Vagina (tissue), 2 donors: ENCODE results near the gene EEF1G. TPM values are rescaled to one million over a fixed set of nuclear protein-coding genes. Genes with fewer than 3 reads are reported as not detected.

Experiments
- DNase-seq, 2 donors: peaks; one replicate each; pipeline ENCODE4 v3.0.0-alpha.2; 2017; ENCODE audit errors: extremely low spot score in 2 of 2
- H3K27ac ChIP-seq: fragments of 200-600 bp; sonication (generic); one replicate; pipeline ENCODE4 v1.5.1; 2019
- H3K27me3 ChIP-seq: fragments of 200-600 bp; sonication (generic); one replicate; pipeline ENCODE4 v1.5.1; 2019
- H3K36me3 ChIP-seq, 2 donors: fragments of 200-600 bp; sonication (generic); one replicate each; pipeline ENCODE4 v1.5.1; 2017 to 2019
- H3K4me1 ChIP-seq: fragments of 200-600 bp; sonication (generic); one replicate; pipeline ENCODE4 v1.5.1; 2019
- H3K4me3 ChIP-seq, 2 donors: fragments of 200-600 bp; sonication (generic); 1 replicate in 1 of 2; 2 replicates in 1 of 2; pipeline ENCODE4 v1.5.1; 2016 to 2019
- H3K9me3 ChIP-seq: fragments of 200-600 bp; sonication (generic); one replicate; pipeline ENCODE4 v1.5.1; 2019
- POLR2A ChIP-seq, 2 donors: fragments of 450-650 bp; IDR thresholded peaks; one replicate each; pipeline ENCODE4 v1.6.1; 2017; ENCODE audit warnings: antibody characterized with exemption in 2 of 2, mild to moderate bottlenecking in 2 of 2, moderate library complexity in 2 of 2
- POLR2AphosphoS5 ChIP-seq, 2 donors: sonication (generic); formaldehyde crosslinking; IDR thresholded peaks; one replicate each; pipeline ENCODE4 v1.9.0; 2017; ENCODE audit warnings: antibody characterized with exemption in 2 of 2, mild to moderate bottlenecking in 2 of 2, low read depth in 1 of 2; ENCODE audit not compliant: insufficient read depth in 1 of 2
- intact Hi-C: fragments of 100-400 bp; cut with DNase I; formaldehyde crosslinking; loops from one replicate; pipeline ENCODE4 v1.15.1; 2023
- total RNA-seq: library from RNA; depleted of rRNA; stranded (reverse); fragments of >200 nt; gene quantifications from one replicate; pipeline ENCODE4 v1.2.3, GENCODE V29; 2016
- TF ChIP-seq, protein P1 (sequence below), 3 experiments: fragments of 450-650 bp in 2 of 3; fragments of 200-600 bp in 1 of 3; sonication (generic) in 1 of 3; IDR thresholded peaks; one replicate each; pipeline ENCODE4 v1.5.1; 2017 to 2019; ENCODE audit warnings: antibody characterized with exemption in 3 of 3, mild to moderate bottlenecking in 2 of 3, moderate library complexity in 2 of 3

EEF1G gene
- total RNA-seq, 1 donor from 2014 or later, result 1,183 TPM

DNA sequence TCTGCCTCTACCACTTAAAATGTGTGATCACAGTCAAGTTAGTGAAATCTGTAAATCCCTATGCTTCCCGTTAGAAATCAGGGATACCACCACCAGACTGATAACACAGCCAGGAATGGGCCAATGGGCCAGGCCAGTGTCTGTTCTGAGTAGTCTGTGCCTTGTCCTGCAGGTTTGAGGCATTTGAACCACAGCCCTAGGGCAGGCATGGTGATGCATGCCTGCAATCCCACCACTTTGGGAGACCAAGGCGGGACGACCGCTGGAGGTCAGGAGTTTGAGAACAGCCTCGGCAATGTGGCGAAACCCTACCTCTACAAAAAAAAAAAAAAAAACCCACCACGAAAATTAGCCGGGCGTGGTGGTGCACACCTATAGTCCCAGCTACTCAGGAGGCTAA, 15.0 kb downstream of the EEF1G start:
- intact Hi-C loops, result no loop called here
- Histone ChIP-seq H3K9me3 (no peaks in the 10 kb centered on the region), H3K36me3 (peaks cover 0 to 33% of the 10 kb centered on the region in 2 donors), H3K4me1 (peaks cover 77% of the 10 kb centered on the region), H3K27me3 (no peaks in the 10 kb centered on the region), H3K27ac (peak overlapping the region; percentile 98), H3K4me3 (no peak overlapping the region)
- TF ChIP-seq, protein P1, sequence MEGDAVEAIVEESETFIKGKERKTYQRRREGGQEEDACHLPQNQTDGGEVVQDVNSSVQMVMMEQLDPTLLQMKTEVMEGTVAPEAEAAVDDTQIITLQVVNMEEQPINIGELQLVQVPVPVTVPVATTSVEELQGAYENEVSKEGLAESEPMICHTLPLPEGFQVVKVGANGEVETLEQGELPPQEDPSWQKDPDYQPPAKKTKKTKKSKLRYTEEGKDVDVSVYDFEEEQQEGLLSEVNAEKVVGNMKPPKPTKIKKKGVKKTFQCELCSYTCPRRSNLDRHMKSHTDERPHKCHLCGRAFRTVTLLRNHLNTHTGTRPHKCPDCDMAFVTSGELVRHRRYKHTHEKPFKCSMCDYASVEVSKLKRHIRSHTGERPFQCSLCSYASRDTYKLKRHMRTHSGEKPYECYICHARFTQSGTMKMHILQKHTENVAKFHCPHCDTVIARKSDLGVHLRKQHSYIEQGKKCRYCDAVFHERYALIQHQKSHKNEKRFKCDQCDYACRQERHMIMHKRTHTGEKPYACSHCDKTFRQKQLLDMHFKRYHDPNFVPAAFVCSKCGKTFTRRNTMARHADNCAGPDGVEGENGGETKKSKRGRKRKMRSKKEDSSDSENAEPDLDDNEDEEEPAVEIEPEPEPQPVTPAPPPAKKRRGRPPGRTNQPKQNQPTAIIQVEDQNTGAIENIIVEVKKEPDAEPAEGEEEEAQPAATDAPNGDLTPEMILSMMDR (IDR thresholded peaks at IDR 0.05), result no peak
- TF ChIP-seq POLR2AphosphoS5 (IDR thresholded peaks at IDR 0.05; ENCODE audit: insufficient read depth in 1 of 2, low read depth in 1 of 2) (no peak), POLR2A (IDR thresholded peaks at IDR 0.05) (no peak)
- no peak for DNase-seq

DNA sequence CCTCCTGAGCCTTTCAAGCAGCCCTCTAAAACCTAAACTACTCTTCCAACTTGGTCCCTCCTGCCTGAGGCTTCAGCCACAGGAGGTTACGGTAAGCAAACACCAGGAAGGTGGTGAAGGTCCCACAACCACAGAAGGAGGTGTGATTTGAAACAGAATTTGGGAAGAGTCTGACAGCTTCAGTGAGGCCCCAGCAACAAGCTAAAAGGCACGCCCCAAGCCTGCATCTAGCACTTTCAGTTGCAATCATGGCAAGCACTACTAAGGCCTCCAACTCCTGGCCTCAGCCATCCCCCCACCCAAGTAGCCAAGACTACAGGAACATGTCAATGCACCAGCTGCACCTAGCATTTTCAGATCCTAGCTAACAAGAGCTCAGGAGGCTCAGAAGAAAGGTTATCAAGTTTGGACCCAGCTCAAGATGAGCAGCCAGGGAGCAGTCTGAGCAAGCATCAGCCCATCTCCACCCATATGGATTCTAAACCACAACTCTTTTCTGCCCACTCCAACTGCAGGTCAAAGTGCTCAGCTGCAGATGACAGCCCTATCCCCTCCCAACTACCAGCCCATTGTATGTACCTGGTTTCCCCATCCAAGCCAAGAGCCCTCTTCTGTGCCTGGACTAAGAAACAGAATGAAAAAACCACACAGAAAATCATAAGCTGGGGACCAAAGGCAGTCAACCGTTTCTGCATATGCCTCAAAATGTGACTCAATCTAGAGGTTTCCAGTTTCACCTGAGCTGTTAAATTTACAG, 16.6 kb downstream of the EEF1G start:
- DNase-seq, result no peak
- H3K9me3 ChIP-seq, result no peaks in the 10 kb centered on the region
- intact Hi-C loops, result no loop called here

DNA sequence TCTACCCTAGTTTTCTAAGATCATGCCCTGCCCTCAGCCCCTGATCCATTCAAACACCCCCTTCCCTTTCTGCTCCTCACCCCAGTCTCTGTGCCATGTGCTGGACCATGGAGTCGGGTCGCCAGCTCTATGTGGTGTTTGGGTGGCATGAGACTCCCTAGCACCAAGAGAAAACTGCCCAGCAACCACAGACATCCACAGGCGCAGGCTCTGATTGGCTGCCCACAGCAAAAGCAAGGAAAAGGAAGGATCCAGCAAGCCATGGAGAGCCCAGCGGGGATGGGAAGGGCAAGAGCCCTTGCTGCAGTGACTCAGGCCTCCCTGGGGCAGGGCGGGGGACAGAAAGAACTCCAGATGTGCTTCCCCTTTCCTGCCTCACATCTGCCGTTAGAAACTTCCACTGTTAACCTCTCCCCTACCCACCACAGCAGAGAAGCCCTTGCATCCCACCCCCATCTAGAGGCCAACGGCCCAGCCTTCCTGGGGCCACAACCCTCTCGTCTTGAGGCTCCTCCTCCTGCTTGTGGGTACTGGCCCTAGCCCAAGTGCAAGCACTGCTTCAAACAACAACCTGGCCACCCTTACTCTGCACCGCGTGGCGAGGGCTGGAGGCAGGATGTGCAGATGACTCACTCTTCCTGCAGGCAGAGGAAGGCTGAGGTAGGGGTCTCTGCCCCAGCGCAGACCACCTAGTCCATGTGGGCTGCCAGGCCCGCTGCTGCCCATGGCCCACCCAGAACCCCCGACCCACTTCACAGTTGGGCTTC, 17.4 kb downstream of the EEF1G start:
- peak in 1 of 2 donors; percentile 97 for DNase-seq
- H3K27me3 ChIP-seq, result no peaks in the 10 kb centered on the region
- H3K4me1 ChIP-seq, result peaks cover 96% of the 10 kb centered on the region
- H3K27ac ChIP-seq, result peak overlapping the region; percentile 98
- intact Hi-C loops, result no loop called here
- TF ChIP-seq POLR2A (IDR thresholded peaks at IDR 0.05) (no peak), POLR2AphosphoS5 (IDR thresholded peaks at IDR 0.05; ENCODE audit: insufficient read depth in 1 of 2, low read depth in 1 of 2) (peak; percentile 56 to 88)
- H3K36me3 ChIP-seq, result peaks cover 0 to 15% of the 10 kb centered on the region in 2 donors
- no peaks in the 10 kb centered on the region for H3K9me3 ChIP-seq
- peak overlapping the region; percentile 9 to 33 for H3K4me3 ChIP-seq

More for the DNA sequence above, 16.6 kb downstream of the EEF1G start:
- peaks cover 0 to 20% of the 10 kb centered on the region in 2 donors for H3K36me3 ChIP-seq
- peak overlapping the region; percentile 98 for H3K27ac ChIP-seq
- TF ChIP-seq POLR2AphosphoS5 (IDR thresholded peaks at IDR 0.05; ENCODE audit: insufficient read depth in 1 of 2, low read depth in 1 of 2), result no peak
- TF ChIP-seq, protein P1 (IDR thresholded peaks at IDR 0.05), result no peak
- TF ChIP-seq POLR2A (IDR thresholded peaks at IDR 0.05), result no peak
- H3K4me1 ChIP-seq, result peaks cover 93% of the 10 kb centered on the region
- H3K4me3 ChIP-seq, result peak overlapping the region; percentile 9 to 33
- H3K27me3 ChIP-seq, result no peaks in the 10 kb centered on the region

DNA sequence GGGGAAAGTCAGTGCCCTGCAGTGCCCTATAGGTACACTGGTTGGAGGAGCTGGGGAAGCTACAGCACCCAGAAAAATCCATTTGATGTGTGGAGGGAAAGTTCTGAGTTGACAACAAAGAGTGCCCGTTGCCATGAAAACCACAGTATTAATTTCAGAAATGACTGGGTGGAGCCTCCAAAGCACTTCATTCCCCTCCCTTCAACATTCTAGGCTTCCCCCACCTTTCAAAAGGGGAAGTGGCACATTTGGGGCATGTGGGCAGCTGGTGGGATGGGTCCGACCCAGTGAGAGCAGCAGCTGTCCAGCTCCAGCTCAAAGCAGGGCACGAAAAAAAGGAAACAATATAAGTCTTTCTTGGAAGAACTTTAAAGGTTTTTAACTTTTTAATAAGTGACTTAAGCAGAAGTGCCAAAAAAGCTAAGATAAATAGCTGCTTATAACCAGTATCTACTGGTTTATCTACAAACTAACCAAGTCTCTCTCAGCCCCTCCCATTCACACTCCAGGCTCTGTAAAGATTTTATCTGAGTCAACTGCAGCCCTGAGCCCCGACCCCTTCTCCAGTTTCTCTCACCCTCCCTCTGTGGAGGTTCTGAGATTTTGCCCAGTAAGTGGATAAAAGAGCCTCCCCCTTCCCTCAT, 18.1 kb downstream of the EEF1G start:
- peak overlapping the region; percentile 98 for H3K27ac ChIP-seq
- H3K4me1 ChIP-seq, result peaks cover 96% of the 10 kb centered on the region
- intact Hi-C loops, result no loop called here
- H3K4me3 ChIP-seq, result peak overlapping the region in 1 of 2 donors; percentile 33
- no peaks in the 10 kb centered on the region for H3K27me3 ChIP-seq
- H3K9me3 ChIP-seq, result no peaks in the 10 kb centered on the region
- peaks cover 0 to 15% of the 10 kb centered on the region in 2 donors for H3K36me3 ChIP-seq
- TF ChIP-seq POLR2A (IDR thresholded peaks at IDR 0.05), result no peak
- TF ChIP-seq POLR2AphosphoS5 (IDR thresholded peaks at IDR 0.05; ENCODE audit: insufficient read depth in 1 of 2, low read depth in 1 of 2), result no peak
- TF ChIP-seq, protein P1 (IDR thresholded peaks at IDR 0.05), result no peak
- no peak for DNase-seq
